Mesendoderm (in vitro differentiated cells): ENCODE measurements around the gene TM9SF3.

Experiments used
- DNase-seq: peaks from one replicate; pipeline ENCODE4 v3.0.0; 2013
- H2AK5ac ChIP-seq: 2 replicates; pipeline ENCODE4 v1.6.1; 2013; ENCODE audit warnings: low read length, inconsistent platforms
- H2BK120ac ChIP-seq: 2 replicates; pipeline ENCODE4 v1.6.1; 2013; ENCODE audit warnings: low read depth, mild to moderate bottlenecking, low read length, moderate library complexity, mixed read lengths
- H2BK15ac ChIP-seq: replicated peaks from 2 replicates; pipeline ENCODE4 v1.6.1; 2013; ENCODE audit warnings: low read depth, mild to moderate bottlenecking, moderate library complexity
- H2BK5ac ChIP-seq: 2 replicates; pipeline ENCODE4 v1.6.1; 2013; ENCODE audit warnings: low read length, inconsistent platforms
- H3K18ac ChIP-seq: 2 replicates; pipeline ENCODE4 v1.6.1; 2013; ENCODE audit warnings: mild to moderate bottlenecking, low read length, mixed read lengths
- H3K23ac ChIP-seq: one replicate; pipeline ENCODE4 v1.6.1; 2013; ENCODE audit warnings: low read length
- H3K27ac ChIP-seq: 2 replicates; pipeline ENCODE4 v1.5.1; 2013; ENCODE audit warnings: low read depth, mild to moderate bottlenecking, inconsistent platforms, low read length, moderate library complexity
- H3K27me3 ChIP-seq: 2 replicates; pipeline ENCODE4 v1.6.1; 2013; ENCODE audit warnings: low read length, control low read depth, mild to moderate bottlenecking, inconsistent platforms; ENCODE audit not compliant: insufficient read depth, poor library complexity
- H3K36me3 ChIP-seq: 2 replicates; pipeline ENCODE4 v1.6.1; 2013; ENCODE audit warnings: low read length, inconsistent platforms; ENCODE audit not compliant: control insufficient read depth, insufficient read depth
- H3K4ac ChIP-seq: one replicate; pipeline ENCODE4 v1.6.1; 2013; ENCODE audit warnings: low read depth, mild to moderate bottlenecking, low read length, moderate library complexity
- H3K4me1 ChIP-seq: 2 replicates; pipeline ENCODE4 v1.6.1; 2013; ENCODE audit warnings: low read depth, low read length, inconsistent platforms; ENCODE audit not compliant: control insufficient read depth
- H3K4me2 ChIP-seq: 2 replicates; pipeline ENCODE4 v1.6.1; 2013; ENCODE audit warnings: low read length
- H3K4me3 ChIP-seq: 2 replicates; pipeline ENCODE4 v1.5.1; 2013; ENCODE audit warnings: mild to moderate bottlenecking, low read length
- H3K56ac ChIP-seq: one replicate; pipeline ENCODE4 v1.6.1; 2013; ENCODE audit warnings: low read length
- H3K79me1 ChIP-seq: 2 replicates; pipeline ENCODE4 v1.6.1; 2013; ENCODE audit warnings: low read length, inconsistent platforms
- H3K79me2 ChIP-seq: 2 replicates; pipeline ENCODE4 v1.6.1; 2013; ENCODE audit warnings: mild to moderate bottlenecking, low read length; ENCODE audit not compliant: control insufficient read depth, insufficient read depth
- H3K9ac ChIP-seq: 2 replicates; pipeline ENCODE4 v1.6.1; 2013; ENCODE audit warnings: low read length, inconsistent platforms
- H4K5ac ChIP-seq: one replicate; pipeline ENCODE4 v1.6.1; 2013; ENCODE audit warnings: low read length
- H4K8ac ChIP-seq: one replicate; pipeline ENCODE4 v1.6.1; 2013; ENCODE audit warnings: low read depth, mild to moderate bottlenecking, control low read depth, low read length, moderate library complexity
- WGBS: extraction: QIAGEN DNeasy Blood & Tissue Kit; methylation state at CpG from one replicate; pipeline ENCODE4 v1.1.7; 2013; ENCODE audit warnings: low lambda C conversion rate, missing lambda C conversion rate; ENCODE audit not compliant: insufficient coverage; ENCODE audit errors: extremely low coverage; 5-methylcytosine and 5-hydroxymethylcytosine counted together

TM9SF3 gene

GRCh38 chr10:96608805-96609204 is 22.0 kb upstream of the TM9SF3 start:
- H3K36me3 ChIP-seq, result no peaks in the 10 kb centered on the region
- no peak overlapping the region for H3K4me2 ChIP-seq
- DNase-seq, result no peak
- H3K18ac ChIP-seq, result no peak overlapping the region
- H3K79me1 ChIP-seq, result no peaks in the 10 kb centered on the region
- no peak overlapping the region for H3K9ac ChIP-seq
- whole genome bisulfite sequencing, result no CpG with 5 or more reads among the region's 5 CpGs
- H3K4me3 ChIP-seq, result no peak overlapping the region
- H4K5ac ChIP-seq, result no peak overlapping the region
- no peak overlapping the region for H2BK120ac ChIP-seq
- no peaks in the 10 kb centered on the region for H3K27me3 ChIP-seq
- no peak overlapping the region for H3K23ac ChIP-seq
- no peaks in the 10 kb centered on the region for H3K79me2 ChIP-seq
- H3K27ac ChIP-seq, result no peak overlapping the region
- no peak overlapping the region for H2BK15ac ChIP-seq
- peaks cover 5% of the 10 kb centered on the region for H3K4me1 ChIP-seq
- H2AK5ac ChIP-seq, result no peak overlapping the region
- H3K4ac ChIP-seq, result no peak overlapping the region
- no peak overlapping the region for H3K56ac ChIP-seq
- H4K8ac ChIP-seq, result no peak overlapping the region
- no peak overlapping the region for H2BK5ac ChIP-seq

- H3K27me3 ChIP-seq, result no peaks in the 10 kb centered on the region
- no peak overlapping the region for H4K8ac ChIP-seq
- H3K79me2 ChIP-seq, result no peaks in the 10 kb centered on the region
- no peak overlapping the region for H3K27ac ChIP-seq
- H2AK5ac ChIP-seq, result no peak overlapping the region
- no peak overlapping the region for H2BK15ac ChIP-seq
- H3K4me1 ChIP-seq, result peaks cover 5% of the 10 kb centered on the region
- H2BK5ac ChIP-seq, result no peak overlapping the region
- no peak overlapping the region for H3K9ac ChIP-seq
- no peak overlapping the region for H2BK120ac ChIP-seq
- H3K4me2 ChIP-seq, result no peak overlapping the region
- no peak for DNase-seq
- no peak overlapping the region for H3K4me3 ChIP-seq
- no peak overlapping the region for H3K23ac ChIP-seq
- WGBS, result no CpG with 5 or more reads among the region's 3 CpGs
- no peak overlapping the region for H3K56ac ChIP-seq
- no peak overlapping the region for H4K5ac ChIP-seq
- no peak overlapping the region for H3K4ac ChIP-seq
- H3K79me1 ChIP-seq, result no peaks in the 10 kb centered on the region
- H3K36me3 ChIP-seq, result no peaks in the 10 kb centered on the region
- H3K18ac ChIP-seq, result no peak overlapping the region
Measured at GRCh38 chr10:96608262-96608661, 21.4 kb upstream of the TM9SF3 start.

- Histone ChIP-seq H3K79me1 (no peaks in the 10 kb centered on the region), H3K27me3 (no peaks in the 10 kb centered on the region), H3K27ac (no peak overlapping the region), H2BK15ac (no peak overlapping the region), H3K36me3 (no peaks in the 10 kb centered on the region), H2BK5ac (no peak overlapping the region), H2BK120ac (no peak overlapping the region), H4K8ac (no peak overlapping the region), H3K9ac (no peak overlapping the region), H3K4me3 (no peak overlapping the region), H3K56ac (no peak overlapping the region), H3K18ac (no peak overlapping the region), H3K4ac (no peak overlapping the region), H2AK5ac (no peak overlapping the region), H3K4me2 (no peak overlapping the region), H4K5ac (no peak overlapping the region), H3K4me1 (peaks cover 5% of the 10 kb centered on the region), H3K23ac (no peak overlapping the region), H3K79me2 (no peaks in the 10 kb centered on the region)
- WGBS, result no CpG with 5 or more reads among the region's 1 CpG
- peak; percentile 30 for DNase-seq
Measured at GRCh38 chr10:96606946-96607345, 20.1 kb upstream of the TM9SF3 start.

GRCh38 chr10:96606216-96606615 is 19.4 kb upstream of the TM9SF3 start:
- Histone ChIP-seq H4K8ac (no peak overlapping the region), H3K4me2 (no peak overlapping the region), H2AK5ac (no peak overlapping the region), H3K79me1 (no peaks in the 10 kb centered on the region), H3K18ac (no peak overlapping the region), H4K5ac (no peak overlapping the region), H3K4ac (no peak overlapping the region), H3K27me3 (no peaks in the 10 kb centered on the region), H3K27ac (no peak overlapping the region), H2BK5ac (no peak overlapping the region), H2BK15ac (no peak overlapping the region), H3K4me1 (peaks cover 5% of the 10 kb centered on the region), H3K56ac (no peak overlapping the region), H3K4me3 (no peak overlapping the region), H3K36me3 (no peaks in the 10 kb centered on the region), H3K79me2 (no peaks in the 10 kb centered on the region), H2BK120ac (no peak overlapping the region), H3K9ac (no peak overlapping the region), H3K23ac (no peak overlapping the region)
- DNase-seq, result peak; percentile 68
- no CpG with 5 or more reads among the region's 4 CpGs for WGBS

- H3K4me1 ChIP-seq, result no peaks in the 10 kb centered on the region
Measured at GRCh38 chr10:96600337-96600736, 13.5 kb upstream of the TM9SF3 start.

GRCh38 chr10:96598846-96599245 is 12.0 kb upstream of the TM9SF3 start:
- Histone ChIP-seq H3K4ac (no peak overlapping the region), H2BK5ac (no peak overlapping the region), H2BK120ac (no peak overlapping the region), H3K23ac (no peak overlapping the region), H4K5ac (no peak overlapping the region), H4K8ac (no peak overlapping the region), H3K18ac (no peak overlapping the region), H3K9ac (no peak overlapping the region), H3K27ac (no peak overlapping the region), H3K79me1 (no peaks in the 10 kb centered on the region), H2BK15ac (no peak overlapping the region), H2AK5ac (no peak overlapping the region), H3K56ac (no peak overlapping the region), H3K4me2 (no peak overlapping the region), H3K27me3 (no peaks in the 10 kb centered on the region), H3K4me3 (no peak overlapping the region), H3K79me2 (no peaks in the 10 kb centered on the region), H3K4me1 (no peaks in the 10 kb centered on the region), H3K36me3 (no peaks in the 10 kb centered on the region)
- no peak for DNase-seq
- WGBS, result no CpG with 5 or more reads among the region's 4 CpGs

More at GRCh38 chr10:96600337-96600736, 13.5 kb upstream of the TM9SF3 start:
- no peak overlapping the region for H3K4me2 ChIP-seq
- H3K9ac ChIP-seq, result no peak overlapping the region
- no peak overlapping the region for H3K56ac ChIP-seq
- no peak overlapping the region for H2BK5ac ChIP-seq
- H3K79me2 ChIP-seq, result no peaks in the 10 kb centered on the region
- DNase-seq, result no peak
- H3K18ac ChIP-seq, result no peak overlapping the region
- H4K8ac ChIP-seq, result no peak overlapping the region
- no peak overlapping the region for H4K5ac ChIP-seq
- no peak overlapping the region for H3K23ac ChIP-seq
- no peak overlapping the region for H2AK5ac ChIP-seq
- H3K27ac ChIP-seq, result no peak overlapping the region
- no CpG with 5 or more reads among the region's 4 CpGs for WGBS
- no peak overlapping the region for H2BK15ac ChIP-seq
- no peaks in the 10 kb centered on the region for H3K27me3 ChIP-seq
- H3K4me3 ChIP-seq, result no peak overlapping the region
- no peaks in the 10 kb centered on the region for H3K79me1 ChIP-seq
- no peak overlapping the region for H2BK120ac ChIP-seq
- no peaks in the 10 kb centered on the region for H3K36me3 ChIP-seq
- no peak overlapping the region for H3K4ac ChIP-seq
